Nephron (organoid): ENCODE measurements around the gene MKI67.

Experiments used
- H3K27ac Mint-ChIP-seq, 3 experiments: 2 replicates each; pipeline ENCODE4 v1.8.0; 2020; ENCODE audit warnings: mixed read lengths in 3 of 3, mild to moderate bottlenecking in 2 of 3, moderate library complexity in 1 of 3
- H3K27me3 Mint-ChIP-seq: 2 replicates; pipeline ENCODE4 v1.8.0; 2021; ENCODE audit warnings: low read depth, mild to moderate bottlenecking, moderate library complexity, mixed read lengths
- H3K36me3 Mint-ChIP-seq: 2 replicates; pipeline ENCODE4 v1.8.0; 2020; ENCODE audit warnings: low read depth, mixed read lengths
- H3K4me1 Mint-ChIP-seq: 2 replicates; pipeline ENCODE4 v1.8.0; 2020; ENCODE audit warnings: mixed read lengths
- H3K4me3 Mint-ChIP-seq, 3 experiments: 2 replicates each; pipeline ENCODE4 v1.8.0; 2020; ENCODE audit warnings: mild to moderate bottlenecking in 3 of 3, mixed read lengths in 3 of 3, moderate library complexity in 2 of 3
- H3K9me3 Mint-ChIP-seq: 2 replicates; pipeline ENCODE4 v1.8.0; 2020; ENCODE audit warnings: mixed read lengths
- TF ChIP-seq, protein P1 (sequence below), 3 experiments: fragments of 200-600 bp; sonication (generic); IDR thresholded peaks; one replicate each; pipeline ENCODE4 v1.5.0; 2021; ENCODE audit warnings: antibody characterized with exemption in 3 of 3; ENCODE audit not compliant: unreplicated experiment in 3 of 3

The MKI67 gene

DNA sequence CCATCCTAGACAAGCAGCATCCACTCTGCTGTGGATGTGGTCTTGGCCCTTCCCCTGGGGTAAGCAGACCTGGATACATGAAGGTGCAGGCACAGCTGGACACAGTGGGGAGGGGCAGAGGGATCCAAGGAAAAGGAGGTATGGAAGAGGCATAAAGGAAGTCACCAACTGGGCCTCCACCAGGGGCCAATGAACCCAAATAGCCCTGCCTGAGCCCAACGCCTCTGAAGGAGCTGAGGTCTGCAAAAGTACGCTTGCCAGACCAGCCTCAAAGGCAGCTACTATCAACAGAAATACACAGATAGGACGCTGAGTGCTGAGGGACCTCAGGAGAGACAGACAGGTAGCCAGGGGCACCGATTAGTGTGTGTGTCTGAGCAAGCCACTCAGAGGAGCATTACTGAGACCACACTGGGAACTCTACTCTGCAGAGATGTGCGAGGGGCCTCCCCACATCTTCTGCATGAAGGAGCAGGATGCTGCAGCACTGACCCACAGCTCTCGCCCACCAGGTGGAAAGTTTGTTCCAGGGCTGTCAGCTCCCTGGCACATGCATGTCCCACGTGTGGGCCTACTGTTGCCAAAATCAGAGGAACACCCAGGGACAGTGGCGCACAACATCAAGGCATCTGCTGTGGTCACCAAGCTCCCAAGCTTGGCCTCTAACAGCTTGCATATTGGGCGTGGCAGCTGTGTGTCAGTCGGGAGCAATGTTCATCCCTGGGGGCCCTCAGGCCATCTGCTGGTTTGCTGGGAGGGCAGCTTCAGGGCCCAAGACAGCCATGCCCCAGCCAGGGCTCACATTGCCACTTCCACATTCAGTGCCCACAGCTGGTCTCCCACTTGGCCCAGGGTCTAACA, 40.0 kb downstream of the MKI67 start:
- Mint-ChIP-seq H3K4me3 (no peak overlapping the region), H3K36me3 (no peaks in the 10 kb centered on the region), H3K27me3 (peaks cover 10% of the 10 kb centered on the region), H3K9me3 (no peaks in the 10 kb centered on the region), H3K27ac (no peak overlapping the region), H3K4me1 (no peaks in the 10 kb centered on the region)
- TF ChIP-seq, protein P1, sequence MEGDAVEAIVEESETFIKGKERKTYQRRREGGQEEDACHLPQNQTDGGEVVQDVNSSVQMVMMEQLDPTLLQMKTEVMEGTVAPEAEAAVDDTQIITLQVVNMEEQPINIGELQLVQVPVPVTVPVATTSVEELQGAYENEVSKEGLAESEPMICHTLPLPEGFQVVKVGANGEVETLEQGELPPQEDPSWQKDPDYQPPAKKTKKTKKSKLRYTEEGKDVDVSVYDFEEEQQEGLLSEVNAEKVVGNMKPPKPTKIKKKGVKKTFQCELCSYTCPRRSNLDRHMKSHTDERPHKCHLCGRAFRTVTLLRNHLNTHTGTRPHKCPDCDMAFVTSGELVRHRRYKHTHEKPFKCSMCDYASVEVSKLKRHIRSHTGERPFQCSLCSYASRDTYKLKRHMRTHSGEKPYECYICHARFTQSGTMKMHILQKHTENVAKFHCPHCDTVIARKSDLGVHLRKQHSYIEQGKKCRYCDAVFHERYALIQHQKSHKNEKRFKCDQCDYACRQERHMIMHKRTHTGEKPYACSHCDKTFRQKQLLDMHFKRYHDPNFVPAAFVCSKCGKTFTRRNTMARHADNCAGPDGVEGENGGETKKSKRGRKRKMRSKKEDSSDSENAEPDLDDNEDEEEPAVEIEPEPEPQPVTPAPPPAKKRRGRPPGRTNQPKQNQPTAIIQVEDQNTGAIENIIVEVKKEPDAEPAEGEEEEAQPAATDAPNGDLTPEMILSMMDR (IDR thresholded peaks at IDR 0.05; ENCODE audit: unreplicated experiment in 3 of 3), result no peak

DNA sequence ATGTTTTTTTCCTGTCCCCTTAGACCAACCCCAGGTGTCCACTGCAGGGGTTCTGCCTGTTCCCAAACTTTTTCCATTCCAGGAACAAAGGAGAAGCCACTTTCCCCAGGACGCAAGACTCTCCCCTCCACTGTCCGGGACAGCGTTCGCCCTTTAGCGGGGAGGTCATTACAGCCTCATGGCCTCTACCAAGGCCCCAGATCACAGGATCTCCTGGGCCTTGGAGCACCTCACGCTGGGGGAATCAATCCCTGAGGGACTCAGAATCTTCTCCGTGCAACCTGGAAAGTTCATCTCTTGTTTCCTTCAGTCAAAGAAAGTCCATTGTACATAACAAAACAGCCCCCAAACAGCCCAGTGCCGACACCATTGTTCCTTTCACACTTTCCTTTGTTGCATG, 41.2 kb downstream of the MKI67 start:
- Mint-ChIP-seq H3K4me1 (no peaks in the 10 kb centered on the region), H3K9me3 (no peaks in the 10 kb centered on the region), H3K27me3 (peaks cover 12% of the 10 kb centered on the region), H3K4me3 (no peak overlapping the region), H3K27ac (no peak overlapping the region), H3K36me3 (no peaks in the 10 kb centered on the region)
- TF ChIP-seq, protein P1 (IDR thresholded peaks at IDR 0.05; ENCODE audit: unreplicated experiment in 3 of 3), result no peak

DNA sequence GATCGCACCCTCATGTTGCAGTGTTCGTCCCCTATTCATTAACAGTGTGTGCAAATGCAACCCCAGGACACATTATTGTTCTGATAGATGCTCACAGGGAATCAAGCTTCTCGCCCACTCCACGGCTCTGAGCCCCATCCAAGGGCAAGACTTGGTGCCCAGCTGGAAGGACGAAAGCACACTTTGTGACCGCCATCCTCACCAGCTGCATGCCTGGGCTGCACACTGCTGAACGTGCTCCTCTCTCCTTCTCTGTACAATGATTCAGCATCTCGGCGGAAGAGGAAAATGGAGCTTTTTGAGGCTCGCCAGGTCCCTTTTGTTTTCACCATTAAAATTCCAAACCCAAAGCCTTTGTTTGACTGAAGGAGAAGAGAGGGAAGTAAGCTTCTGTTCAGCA, 41.9 kb downstream of the MKI67 start:
- H3K4me1 Mint-ChIP-seq, result no peaks in the 10 kb centered on the region
- no peak overlapping the region for H3K27ac Mint-ChIP-seq
- TF ChIP-seq, protein P1 (IDR thresholded peaks at IDR 0.05; ENCODE audit: unreplicated experiment in 3 of 3), result no peak
- H3K4me3 Mint-ChIP-seq, result no peak overlapping the region
- no peaks in the 10 kb centered on the region for H3K36me3 Mint-ChIP-seq
- peaks cover 12% of the 10 kb centered on the region for H3K27me3 Mint-ChIP-seq
- H3K9me3 Mint-ChIP-seq, result no peaks in the 10 kb centered on the region

DNA sequence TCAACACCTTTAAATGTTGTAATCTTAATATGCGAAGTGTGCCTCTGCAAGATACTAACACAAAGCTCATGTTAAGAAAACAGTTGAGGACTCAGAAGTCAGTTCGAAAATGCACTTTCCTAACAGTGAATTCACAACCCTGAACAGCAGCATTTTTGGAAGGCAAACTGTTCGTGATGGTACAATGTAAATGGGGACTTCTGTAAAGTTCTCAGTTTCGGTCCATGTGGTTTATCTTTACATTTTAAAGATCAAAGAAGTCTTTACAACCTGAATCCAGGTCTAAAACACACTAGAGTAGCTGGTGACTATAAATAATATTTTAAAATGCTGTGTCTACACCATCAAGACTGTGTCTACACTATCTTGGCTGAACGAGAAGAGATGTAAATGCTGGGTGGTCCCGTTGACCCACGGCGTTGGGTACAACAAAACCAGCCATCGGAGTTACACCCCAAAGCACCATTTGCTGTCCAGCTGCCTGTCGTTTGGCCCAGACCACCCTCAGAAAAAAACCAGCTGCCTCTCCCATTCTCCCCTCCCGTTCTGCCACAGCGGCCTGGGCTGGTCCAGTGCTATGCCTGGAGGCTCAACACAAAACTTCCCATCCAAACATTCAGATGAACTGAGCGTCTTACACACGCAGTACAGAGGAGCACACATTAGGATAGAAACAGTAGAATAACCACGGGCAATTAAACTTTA, 42.9 kb downstream of the MKI67 start:
- H3K4me3 Mint-ChIP-seq, result no peak overlapping the region
- peaks cover 9% of the 10 kb centered on the region for H3K27me3 Mint-ChIP-seq
- no peaks in the 10 kb centered on the region for H3K4me1 Mint-ChIP-seq
- no peaks in the 10 kb centered on the region for H3K9me3 Mint-ChIP-seq
- H3K36me3 Mint-ChIP-seq, result no peaks in the 10 kb centered on the region
- no peak overlapping the region for H3K27ac Mint-ChIP-seq
- TF ChIP-seq, protein P1 (IDR thresholded peaks at IDR 0.05; ENCODE audit: unreplicated experiment in 3 of 3), result no peak

DNA sequence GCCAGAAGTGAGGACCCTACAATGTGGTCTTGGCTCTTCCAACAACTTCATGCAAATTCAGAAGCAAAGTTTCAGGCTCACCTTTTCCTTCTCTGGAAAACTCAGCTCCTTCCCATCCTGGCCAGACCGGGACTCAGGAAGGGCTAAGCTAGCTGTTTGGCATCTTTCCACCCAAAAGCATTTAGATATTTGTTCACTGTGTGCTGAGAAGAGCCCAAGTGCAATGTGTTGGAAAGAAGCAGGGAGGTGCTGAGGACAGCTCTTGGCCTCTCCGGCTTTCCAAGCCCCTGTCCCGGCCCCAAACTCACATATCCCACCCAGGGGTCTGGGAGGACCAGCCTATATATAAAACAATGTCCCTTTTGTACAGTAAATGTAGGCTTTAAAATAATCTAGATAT, 44.5 kb downstream of the MKI67 start:
- H3K4me3 Mint-ChIP-seq, result no peak overlapping the region
- H3K27me3 Mint-ChIP-seq, result peaks cover 13% of the 10 kb centered on the region
- H3K36me3 Mint-ChIP-seq, result no peaks in the 10 kb centered on the region
- no peak overlapping the region for H3K27ac Mint-ChIP-seq
- TF ChIP-seq, protein P1 (IDR thresholded peaks at IDR 0.05; ENCODE audit: unreplicated experiment in 3 of 3), result no peak
- no peaks in the 10 kb centered on the region for H3K4me1 Mint-ChIP-seq
- H3K9me3 Mint-ChIP-seq, result no peaks in the 10 kb centered on the region
